GM19328 (cell line): Measurements from ENCODE around the gene SIRT1.
"Not testable (repeated sequence)": the region's sequence is repeated elsewhere in the genome, so short reads cannot be mapped to it uniquely, and the experiment has no call there.

Experiments
- ATAC-seq: cut with Tn5 transposase; IDR thresholded peaks from one replicate; pipeline ENCODE4 v1.9.1; 2021; ENCODE audit warnings: mild to moderate bottlenecking, moderate library complexity; ENCODE audit not compliant: unreplicated experiment

Gene SIRT1

DNA sequence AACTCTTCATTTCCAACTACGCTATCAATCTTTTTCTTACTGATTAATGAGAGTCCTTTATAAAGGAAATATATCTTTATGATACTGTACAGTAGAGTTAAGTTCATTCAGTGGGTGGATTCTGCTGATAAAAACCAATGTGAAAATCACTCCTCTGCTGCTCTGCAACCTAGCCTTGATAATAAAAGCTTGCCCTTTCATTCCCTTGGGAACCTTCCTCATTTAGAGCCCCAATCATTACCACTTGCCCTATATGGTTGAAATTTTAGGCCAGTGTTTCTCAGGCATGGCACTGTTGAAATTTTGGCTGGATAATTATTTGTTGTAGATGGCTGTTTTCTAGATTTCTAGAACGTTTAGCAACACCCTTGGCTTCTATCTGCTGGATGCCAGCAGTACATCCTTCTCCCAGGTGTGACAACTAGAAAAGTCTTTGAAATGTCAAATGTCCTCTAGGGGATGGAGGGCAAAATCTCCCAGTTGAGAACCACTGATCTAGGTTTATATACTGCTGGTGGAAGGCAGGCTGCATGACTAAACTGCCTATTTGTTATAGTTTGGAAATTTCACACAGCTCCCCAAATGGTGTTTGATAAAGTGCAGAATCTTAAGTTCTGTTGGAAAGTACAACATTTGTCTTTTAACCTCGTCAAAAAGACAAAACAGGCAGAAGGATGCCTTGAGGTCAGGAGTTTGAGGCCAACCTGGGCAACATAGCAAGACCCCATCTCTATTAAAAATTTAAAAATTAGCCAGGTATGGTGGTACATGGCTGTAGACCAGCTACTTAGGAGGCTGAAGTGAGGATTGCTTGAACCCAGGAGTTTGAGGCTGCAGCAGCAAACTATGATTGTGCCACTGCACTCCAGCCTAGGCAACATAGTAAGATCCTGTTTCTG is 8.9 kb upstream of the SIRT1 start:
- no peak for ATAC-seq

GRCh38 chr10:67877421-67877820 is 7.0 kb upstream of the SIRT1 start:
- not testable (repeated sequence) for ATAC-seq

DNA sequence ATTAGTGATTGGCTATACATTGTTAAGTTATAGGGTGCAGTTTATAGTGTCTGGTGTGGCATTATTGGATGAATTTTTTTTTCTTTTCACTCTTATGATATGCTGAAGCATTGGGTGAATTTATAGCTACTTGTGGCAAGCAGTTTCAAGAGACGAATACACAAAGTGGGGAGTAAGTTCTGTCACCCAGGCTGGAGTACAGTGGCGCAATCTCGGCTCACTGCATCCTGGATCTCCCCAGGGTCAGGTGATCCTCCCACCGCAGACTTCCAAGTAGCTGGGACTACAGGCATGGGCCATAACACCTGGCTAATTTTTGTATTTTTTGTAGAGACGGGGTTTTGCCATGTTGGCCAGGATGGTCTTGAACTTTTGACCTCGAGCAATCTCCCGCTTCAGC is 6.3 kb upstream of the SIRT1 start:
- no peak for ATAC-seq

GRCh38 chr10:67883710-67884312 is 645 bp upstream of the SIRT1 start:
- no peak for ATAC-seq

DNA sequence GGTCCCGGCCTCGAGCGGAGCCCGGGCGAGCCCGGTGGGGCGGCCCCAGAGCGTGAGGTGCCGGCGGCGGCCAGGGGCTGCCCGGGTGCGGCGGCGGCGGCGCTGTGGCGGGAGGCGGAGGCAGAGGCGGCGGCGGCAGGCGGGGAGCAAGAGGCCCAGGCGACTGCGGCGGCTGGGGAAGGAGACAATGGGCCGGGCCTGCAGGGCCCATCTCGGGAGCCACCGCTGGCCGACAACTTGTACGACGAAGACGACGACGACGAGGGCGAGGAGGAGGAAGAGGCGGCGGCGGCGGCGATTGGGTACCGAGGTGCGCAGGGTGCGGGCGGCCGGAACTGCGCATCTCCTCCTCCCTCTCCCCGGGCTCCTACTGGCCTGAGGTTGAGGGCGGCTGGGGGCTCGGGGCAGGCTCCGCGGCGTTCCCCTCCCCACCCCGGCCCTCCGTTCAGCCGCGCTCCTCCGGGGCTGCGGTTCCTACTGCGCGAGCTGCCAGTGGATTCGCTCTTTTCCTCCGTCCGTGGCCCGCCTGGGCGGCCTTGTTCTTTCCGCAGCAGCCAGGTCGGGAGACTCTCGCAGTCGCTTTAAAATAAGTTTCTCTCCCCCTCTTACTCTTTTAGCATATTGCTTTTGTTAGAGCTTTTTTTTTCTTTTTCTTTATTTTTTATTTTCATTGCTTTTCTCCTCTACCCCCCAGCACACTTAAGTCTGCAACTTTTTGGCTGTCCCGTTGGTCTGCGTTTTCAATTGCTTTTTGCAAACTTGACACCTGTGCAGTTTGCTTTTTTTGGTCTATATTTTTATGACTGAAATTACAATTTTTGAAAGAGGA is 600 bp downstream of the SIRT1 start:
- ATAC-seq: peak; percentile 54

DNA sequence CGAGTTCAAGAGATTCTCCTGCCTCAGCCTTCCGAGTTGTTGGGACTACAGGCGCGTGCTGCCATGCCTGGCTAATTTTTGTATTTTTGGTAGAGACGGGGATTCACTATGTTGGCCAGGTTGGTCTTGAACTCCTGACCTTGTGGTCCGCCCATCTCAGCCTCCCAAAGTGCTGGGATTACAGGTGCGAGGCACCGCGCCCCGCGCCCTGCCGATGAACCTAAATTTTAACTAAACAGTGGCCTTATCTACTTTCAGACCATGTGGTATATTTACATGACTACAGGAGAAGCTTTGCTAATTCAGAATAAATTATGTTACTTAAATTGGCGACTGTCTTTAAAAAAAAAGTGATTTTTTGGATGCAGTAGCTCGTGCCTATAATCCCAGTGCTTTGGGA is 9.2 kb downstream of the SIRT1 start:
- ATAC-seq: no peak

DNA sequence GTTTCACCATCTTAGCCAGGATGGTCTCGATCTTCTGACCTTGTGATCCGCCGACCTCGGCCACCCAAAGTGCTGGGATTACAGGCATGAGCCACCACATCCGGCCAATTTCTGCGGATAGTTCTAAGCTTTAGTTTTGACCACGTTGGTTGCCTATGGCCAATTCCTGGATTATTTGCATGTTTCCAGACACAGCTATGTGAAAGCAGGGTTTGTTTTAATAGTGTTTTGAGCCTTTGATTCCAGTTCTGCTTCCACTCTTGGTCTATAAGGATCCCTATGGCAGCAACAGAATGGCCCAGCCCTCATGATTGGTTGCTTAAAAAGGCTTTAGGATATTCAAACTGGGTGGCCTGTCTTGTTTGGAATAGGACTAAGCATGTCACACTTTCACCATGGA is 19.1 kb downstream of the SIRT1 start:
- no peak for ATAC-seq

DNA sequence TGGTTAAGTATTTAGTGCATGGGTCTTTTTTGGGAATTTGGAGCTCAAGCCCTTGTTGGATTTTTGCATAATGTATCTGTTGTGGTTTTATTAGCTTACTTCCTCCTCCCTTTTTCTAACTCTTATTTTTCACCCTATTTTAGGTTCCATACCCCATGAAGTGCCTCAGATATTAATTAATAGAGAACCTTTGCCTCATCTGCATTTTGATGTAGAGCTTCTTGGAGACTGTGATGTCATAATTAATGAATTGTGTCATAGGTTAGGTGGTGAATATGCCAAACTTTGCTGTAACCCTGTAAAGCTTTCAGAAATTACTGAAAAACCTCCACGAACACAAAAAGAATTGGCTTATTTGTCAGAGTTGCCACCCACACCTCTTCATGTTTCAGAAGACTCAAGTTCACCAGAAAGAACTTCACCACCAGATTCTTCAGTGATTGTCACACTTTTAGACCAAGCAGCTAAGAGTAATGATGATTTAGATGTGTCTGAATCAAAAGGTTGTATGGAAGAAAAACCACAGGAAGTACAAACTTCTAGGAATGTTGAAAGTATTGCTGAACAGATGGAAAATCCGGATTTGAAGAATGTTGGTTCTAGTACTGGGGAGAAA is 28.0 kb downstream of the SIRT1 start:
- ATAC-seq: no peak

GRCh38 chr10:67914777-67915340 is 30.4 kb downstream of the SIRT1 start:
- ATAC-seq: no peak

GRCh38 chr10:67917169-67917568 is 32.7 kb downstream of the SIRT1 start:
- ATAC-seq: no peak

DNA sequence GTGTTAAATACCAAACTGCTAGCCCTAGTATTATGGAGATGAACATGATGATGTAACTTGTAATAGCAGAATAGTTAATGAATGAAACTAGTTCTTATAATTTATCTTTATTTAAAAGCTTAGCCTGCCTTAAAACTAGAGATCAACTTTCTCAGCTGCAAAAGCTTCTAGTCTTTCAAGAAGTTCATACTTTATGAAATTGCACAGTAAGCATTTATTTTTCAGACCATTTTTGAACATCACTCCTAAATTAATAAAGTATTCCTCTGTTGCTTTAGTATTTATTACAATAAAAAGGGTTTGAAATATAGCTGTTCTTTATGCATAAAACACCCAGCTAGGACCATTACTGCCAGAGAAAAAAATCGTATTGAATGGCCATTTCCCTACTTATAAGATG is 33.2 kb downstream of the SIRT1 start:
- ATAC-seq: no peak

DNA sequence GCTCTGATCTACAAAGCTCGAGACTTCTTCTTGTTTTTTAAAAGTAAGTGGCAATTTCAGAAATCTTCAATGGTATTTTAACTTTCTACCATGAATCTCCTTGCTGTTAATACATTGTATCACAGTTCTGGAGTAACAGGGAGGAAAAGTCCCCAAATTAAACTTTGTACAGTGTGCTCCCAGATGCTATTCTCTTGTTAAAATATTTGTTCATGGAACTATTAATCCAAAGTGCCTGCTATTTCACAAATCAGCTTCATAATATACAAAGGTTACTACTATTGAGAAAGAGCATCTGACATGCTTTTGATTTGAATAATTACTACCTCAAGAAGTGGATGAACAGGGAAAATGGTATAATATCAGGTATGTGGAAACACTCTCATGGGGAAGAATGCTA is 36.6 kb downstream of the SIRT1 start:
- no peak for ATAC-seq

DNA sequence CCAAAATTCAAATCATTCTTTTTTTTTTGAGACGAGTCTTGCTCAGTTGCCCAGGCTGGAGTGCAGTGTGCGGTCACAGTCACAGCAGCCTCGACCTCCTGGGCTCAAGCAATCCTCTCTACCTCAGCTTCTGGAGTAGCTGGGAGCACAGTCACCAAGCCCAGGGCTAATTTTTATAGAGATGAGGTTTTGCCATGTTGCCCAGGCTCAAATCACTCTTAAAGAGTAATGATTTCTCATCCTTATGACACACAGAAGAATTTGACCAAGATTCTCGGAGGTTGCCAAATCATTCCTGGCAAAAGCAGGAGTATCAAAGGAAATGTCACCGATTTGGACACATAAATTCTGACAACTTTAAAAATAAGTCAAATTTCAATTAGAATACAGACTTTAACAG is 39.1 kb downstream of the SIRT1 start:
- ATAC-seq: no peak

DNA sequence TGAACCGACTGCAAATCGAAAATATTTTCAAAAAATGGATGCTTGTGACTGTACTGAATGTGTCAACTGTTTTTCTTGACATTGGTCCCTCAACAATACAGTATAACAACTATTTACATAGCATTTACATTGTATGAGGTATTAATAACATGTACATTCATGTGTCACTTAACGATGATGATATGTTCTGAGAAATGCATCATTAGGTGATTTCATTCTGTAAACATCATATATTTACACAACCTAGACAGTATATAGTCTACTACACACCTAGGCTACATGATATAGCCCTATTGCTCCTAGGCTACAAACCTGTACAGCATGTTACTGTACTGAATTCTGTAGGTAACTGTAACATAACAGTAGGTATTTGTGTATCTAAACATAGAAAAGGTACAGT is 39.7 kb downstream of the SIRT1 start:
- ATAC-seq: no peak

GRCh38 chr10:67925449-67926005 is 41.1 kb downstream of the SIRT1 start:
- no peak for ATAC-seq

- no peak for ATAC-seq
These were observed 42.5 kb downstream of the SIRT1 start for GRCh38 chr10:67926951-67927350.

DNA sequence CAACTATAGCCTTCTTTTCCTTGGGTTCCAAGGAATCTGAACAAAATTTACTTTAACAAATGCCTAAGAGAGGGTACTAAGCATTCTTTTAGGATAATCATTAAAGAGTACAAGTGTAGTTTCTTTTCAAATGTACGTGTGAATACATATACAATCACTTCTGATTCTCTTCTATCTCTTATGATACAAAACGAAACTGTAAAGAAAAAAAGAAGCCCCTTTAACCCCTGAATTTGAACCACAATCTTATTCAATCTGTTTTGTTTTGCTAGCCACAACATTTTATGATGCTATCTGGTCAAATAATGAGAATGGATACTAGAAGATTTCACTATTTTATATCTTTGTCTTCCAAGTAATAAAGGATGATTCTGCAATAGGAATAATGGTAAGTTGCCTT is 48.7 kb downstream of the SIRT1 start:
- no peak for ATAC-seq

- ATAC-seq: no peak
These were observed 49.9 kb downstream of the SIRT1 start for GRCh38 chr10:67934336-67934735.

DNA sequence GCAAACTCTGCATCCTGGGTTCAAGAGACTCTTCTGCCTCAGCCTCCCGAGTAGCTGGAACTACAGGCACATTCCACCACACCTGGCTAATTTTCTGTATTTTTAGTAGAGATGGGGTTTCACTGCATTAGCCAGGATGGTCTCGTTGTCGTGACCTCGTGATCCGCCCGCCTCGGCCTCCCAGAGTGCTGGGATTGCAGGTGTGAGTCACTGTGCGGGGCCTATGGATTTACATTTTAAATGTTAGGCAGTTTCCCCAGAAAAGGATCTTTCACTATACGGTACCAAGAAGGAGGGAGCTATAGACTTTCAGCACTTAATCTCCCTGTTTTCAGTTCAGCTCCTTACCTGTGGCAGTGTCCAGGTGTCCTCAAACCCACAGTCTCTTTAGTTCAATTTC is 50.8 kb downstream of the SIRT1 start:
- ATAC-seq: no peak

- no peak for ATAC-seq
These were observed 52.0 kb downstream of the SIRT1 start for GRCh38 chr10:67936416-67936815.

DNA sequence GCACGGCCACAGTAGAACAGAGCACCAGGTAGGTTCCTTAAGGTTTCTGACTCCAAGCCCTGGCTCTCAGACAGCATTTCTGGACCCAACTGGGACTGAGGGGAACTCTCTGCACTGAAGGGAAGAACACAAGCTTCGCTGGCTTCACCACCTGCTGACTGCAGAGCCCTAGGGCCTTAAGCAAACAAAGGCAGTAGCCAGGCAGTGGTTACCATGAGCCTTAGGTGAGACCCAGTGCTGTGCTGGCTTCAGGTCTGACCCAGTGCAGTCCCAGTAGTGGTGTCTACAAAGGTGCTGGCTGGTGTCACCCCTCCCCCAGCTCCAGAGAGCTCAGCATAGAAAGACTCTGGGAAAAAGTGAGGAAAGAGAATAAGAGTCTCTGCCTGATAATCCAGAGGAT is 59.5 kb downstream of the SIRT1 start:
- no peak for ATAC-seq
